ENCODE measurements around the gene SEC31B.

DNA sequence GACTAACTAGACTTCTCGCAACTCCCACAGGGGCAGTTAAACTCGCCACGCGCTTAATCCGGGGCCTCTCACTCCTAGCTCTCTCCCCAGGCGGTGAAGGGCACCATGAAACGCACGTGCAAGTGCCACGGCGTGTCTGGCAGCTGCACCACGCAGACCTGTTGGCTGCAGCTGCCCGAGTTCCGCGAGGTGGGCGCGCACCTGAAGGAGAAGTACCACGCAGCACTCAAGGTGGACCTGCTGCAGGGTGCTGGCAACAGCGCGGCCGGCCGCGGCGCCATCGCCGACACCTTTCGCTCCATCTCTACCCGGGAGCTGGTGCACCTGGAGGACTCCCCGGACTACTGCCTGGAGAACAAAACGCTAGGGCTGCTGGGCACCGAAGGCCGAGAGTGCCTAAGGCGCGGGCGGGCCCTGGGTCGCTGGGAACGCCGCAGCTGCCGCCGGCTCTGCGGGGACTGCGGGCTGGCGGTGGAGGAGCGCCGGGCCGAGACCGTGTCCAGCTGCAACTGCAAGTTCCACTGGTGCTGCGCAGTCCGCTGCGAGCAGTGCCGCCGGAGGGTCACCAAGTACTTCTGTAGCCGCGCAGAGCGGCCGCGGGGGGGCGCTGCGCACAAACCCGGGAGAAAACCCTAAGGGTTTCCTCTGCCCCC is 37.4 kb downstream of the SEC31B start:
- TF ChIP-seq, protein P1, sequence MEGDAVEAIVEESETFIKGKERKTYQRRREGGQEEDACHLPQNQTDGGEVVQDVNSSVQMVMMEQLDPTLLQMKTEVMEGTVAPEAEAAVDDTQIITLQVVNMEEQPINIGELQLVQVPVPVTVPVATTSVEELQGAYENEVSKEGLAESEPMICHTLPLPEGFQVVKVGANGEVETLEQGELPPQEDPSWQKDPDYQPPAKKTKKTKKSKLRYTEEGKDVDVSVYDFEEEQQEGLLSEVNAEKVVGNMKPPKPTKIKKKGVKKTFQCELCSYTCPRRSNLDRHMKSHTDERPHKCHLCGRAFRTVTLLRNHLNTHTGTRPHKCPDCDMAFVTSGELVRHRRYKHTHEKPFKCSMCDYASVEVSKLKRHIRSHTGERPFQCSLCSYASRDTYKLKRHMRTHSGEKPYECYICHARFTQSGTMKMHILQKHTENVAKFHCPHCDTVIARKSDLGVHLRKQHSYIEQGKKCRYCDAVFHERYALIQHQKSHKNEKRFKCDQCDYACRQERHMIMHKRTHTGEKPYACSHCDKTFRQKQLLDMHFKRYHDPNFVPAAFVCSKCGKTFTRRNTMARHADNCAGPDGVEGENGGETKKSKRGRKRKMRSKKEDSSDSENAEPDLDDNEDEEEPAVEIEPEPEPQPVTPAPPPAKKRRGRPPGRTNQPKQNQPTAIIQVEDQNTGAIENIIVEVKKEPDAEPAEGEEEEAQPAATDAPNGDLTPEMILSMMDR (IDR thresholded peaks at IDR 0.05) = peak; percentile 97
- TF ChIP-seq EZH2 (IDR thresholded peaks at IDR 0.05) = peak; percentile 52

All from neural progenitor cell (in vitro differentiated cells).